GM18873 (cell line): Measurements from ENCODE around the gene CHMP4B.

ENCODE experiments used
- ATAC-seq: cut with Tn5 transposase; IDR thresholded peaks from one replicate; pipeline ENCODE4 v1.9.1; 2021; ENCODE audit warnings: mild to moderate bottlenecking, moderate library complexity, moderate number of reproducible peaks; ENCODE audit not compliant: unreplicated experiment, low FRiP score

CHMP4B gene

DNA sequence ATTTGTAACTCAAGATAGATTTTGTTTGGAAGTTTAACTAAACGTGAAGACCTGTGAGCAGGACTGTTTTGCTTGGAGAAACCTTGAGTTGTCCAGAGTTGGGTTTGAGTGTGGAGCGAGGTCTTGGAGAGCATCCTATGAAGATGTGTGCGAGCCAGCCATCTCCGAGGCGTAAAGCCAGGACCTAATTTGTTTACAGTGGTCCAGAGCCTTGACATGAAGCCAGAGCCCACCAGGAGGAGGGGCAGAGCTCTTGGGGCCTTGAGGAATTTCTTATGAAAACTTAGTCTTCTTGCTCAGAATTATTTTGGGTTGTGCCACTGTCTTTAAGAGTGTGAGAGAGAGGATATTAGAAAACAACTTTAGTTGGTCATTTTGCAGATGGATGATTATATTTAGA, 6.3 kb downstream of the CHMP4B start:
- no peak for ATAC-seq

DNA sequence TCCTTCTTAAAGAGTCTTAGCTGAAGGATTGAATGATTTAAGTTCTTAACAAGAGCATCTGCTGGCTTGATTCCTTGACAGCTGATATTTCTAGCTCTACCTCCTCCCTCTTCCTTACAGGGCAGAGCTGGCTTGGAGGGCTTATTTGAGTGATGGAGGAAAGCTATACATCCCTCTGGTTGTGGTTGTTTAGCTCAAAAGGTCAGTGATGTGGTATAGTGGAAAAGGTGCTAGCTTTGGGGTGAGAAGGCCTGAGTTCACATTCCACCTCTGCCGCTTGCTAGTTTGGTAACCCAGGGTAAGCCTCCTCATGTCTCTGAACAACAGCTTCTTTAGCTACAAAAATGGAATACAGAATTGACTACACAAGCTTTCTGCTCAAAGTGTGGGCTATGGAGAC, 8.3 kb downstream of the CHMP4B start:
- ATAC-seq: no peak

DNA sequence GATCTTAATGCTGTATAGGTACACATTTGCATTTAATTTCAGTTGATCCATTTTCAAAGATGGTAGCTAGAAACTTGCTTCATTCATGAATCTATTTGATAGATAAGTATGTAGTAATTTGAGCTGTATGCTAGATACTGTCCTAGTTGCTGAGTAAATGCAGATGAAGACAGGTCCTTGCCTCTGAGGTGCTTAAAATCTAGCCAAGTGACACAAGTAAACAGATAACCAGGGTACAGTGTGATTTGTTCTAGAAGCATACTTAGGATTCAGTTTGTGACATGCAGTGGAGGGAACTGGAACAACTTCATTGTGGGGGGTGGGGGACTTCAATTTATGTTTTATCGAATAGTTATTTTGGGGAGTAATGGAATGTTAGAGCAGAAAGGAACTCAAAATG, 9.2 kb downstream of the CHMP4B start:
- no peak for ATAC-seq

DNA sequence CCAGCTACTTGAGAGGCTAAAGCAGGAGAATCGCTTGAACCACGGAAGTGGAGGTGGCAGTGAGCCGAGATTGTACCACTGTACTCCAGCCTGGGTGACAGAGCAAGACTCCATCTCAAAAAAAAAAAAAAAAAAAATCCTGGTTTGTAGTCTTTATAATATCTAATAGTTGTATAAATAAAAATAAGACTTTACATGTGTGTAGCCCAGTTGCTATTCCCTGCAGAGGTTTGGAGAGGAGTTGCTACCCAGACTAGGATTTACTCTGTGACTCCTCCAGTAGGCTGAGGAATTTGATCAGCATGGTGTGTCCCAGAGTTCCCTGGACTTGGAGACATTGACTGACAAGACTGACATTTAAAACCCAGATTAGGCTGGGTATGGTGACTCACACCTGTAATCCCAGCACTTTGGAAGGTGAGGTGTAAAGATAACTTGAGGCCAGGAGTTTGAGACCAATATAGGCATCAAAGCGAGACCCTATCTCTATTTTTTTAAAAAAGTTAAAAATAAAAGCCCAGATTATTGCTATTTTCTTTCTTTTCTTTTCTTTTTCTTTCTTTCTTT, 10.2 kb downstream of the CHMP4B start:
- no peak for ATAC-seq

DNA sequence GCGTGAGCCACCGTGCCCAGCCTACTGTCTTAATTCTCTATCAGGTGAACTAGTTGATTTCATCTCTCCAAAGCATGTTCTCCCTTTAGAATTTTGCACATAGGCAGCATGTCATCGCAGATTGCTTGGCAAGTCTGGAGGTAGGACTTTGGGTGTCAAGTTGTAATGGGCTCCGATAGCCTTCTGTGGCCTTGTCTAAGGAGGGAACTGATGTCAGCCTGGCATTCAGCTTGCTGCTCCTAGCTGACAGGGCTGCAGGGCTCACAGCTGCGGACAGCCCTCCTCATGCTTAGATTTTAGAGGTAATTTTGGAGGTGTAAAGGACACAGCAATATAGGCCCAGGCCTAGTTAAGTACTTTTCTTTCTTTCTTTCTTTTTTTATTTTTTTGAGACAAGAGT, 11.3 kb downstream of the CHMP4B start:
- no peak for ATAC-seq

DNA sequence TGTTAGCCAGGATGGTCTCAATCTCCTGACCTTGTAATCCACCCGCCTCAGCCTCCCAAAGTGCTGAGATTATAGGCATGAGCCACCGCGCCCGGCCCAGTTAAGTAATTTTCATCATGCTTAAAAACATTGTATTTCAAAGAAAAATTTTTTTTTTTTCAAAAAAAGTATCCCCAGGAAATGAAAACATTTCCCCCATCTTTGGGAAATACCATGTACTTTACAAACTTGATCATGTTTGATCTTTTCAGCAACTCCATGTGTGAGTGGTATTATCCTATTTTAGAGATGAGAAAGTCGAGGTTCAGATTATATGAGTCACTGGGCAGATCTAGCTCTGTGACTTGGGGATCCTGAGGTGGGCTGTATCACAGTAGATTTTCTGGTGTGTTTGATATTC, 11.8 kb downstream of the CHMP4B start:
- ATAC-seq: no peak

DNA sequence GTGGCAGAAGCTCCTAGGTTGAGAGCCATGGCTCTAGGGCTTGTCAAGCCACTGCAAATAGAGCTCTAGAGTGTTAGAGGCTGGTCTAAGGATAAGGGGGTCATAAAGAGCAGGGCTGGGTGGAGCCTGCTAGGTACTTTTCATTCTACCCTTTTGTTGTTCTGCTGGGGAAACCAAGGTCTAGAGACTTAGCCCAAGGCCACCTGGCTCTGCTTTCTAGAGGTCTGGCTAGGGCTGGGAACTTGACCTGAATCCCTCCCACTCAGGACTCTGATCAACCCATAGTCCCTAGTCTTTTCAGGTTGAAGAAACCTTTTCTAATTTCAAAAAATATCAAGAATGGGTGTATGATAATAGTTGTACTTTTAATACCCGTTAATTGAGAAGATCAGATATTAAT, 13.7 kb downstream of the CHMP4B start:
- no peak for ATAC-seq

DNA sequence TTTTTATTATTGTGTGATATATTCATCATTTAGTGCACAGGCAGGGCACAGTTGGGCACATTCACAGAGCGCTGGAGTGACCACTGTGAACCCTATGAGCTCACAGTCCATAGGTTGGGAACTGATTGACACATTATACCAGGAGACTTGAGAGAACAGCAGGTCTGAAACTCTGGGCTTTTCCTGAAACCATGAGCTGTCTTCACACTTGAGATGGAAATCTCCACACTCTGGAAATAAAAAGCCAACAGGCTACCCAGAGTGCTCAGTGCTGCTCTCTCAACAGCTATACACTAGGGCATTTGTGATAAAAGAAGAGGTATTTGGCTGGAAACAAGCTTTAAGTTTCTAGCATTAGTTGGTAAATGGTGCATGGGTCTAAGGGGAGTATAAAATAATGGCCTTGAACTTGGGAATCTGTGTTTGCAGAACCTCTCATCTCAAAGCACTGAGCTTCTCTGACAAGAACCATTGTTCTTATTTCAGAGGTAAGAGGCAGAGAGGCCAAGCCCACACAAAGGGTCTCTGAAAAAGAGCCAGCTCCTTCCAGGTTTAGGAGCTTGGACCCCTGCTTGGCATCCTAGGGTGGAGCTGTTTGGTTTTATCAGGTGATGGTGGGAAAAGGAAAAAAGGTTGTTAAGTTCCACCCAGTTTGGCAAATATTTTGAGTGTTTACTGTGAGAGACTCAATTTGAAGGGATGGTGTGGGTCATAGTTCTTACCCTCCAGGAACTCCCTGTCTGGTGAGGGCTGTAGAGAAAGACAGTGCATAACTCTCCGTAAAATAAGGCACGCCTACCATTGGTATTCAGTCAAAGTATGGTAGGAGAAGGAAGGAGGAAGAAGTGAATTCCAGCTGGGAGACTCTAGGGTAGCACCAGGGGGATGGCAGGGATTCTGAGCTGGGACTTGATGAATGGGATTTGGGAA, 14.5 kb downstream of the CHMP4B start:
- ATAC-seq: no peak

DNA sequence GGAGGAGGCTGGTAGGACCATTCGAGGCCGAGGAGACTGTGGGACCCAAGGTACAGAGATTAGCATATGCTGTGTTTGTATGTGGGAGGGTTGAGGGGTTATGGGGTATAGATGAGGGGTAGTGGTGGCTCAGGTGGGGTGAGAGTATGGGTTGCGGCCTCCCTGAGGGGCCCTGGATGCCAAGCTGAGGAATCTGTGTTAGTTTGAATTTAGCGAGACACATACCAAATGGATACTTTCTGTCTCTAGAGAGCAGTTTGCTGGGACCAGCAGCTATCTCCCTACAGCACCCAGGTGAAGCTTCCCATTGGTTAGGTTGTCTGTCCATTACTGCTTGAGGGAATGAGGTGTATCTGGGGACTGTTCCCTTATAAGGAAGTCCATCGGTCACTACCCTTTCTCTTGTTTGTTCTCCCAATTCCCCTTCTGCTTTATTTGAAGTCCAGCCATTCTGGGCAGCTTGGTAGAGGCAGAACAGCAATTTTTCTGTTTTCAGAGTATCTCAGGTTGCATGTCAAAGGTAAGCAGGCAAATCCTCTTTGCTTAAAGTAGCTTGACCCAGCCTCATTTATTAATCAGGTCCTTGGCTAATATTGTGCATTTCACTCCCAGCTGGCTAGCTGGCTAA, 15.2 kb downstream of the CHMP4B start:
- no peak for ATAC-seq

DNA sequence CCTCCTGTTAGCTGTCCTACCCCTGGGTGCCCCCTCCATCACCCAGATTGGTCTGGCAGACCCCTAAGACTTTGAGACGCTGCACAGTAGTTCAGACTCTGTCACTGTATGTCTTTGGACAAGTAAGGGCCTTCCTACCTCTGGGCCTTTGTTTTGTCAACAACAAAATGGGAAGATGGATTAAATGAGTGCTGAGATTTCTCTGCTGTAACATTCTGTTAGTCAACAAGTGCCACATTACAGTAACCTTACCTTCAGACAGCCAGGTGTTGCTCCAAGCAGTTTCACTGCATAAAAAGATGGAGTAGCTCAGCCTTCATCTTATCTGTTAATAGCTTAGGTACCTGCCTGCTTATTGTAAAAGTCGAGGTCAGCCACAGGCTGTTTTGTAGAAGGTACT, 16.0 kb downstream of the CHMP4B start:
- no peak for ATAC-seq

DNA sequence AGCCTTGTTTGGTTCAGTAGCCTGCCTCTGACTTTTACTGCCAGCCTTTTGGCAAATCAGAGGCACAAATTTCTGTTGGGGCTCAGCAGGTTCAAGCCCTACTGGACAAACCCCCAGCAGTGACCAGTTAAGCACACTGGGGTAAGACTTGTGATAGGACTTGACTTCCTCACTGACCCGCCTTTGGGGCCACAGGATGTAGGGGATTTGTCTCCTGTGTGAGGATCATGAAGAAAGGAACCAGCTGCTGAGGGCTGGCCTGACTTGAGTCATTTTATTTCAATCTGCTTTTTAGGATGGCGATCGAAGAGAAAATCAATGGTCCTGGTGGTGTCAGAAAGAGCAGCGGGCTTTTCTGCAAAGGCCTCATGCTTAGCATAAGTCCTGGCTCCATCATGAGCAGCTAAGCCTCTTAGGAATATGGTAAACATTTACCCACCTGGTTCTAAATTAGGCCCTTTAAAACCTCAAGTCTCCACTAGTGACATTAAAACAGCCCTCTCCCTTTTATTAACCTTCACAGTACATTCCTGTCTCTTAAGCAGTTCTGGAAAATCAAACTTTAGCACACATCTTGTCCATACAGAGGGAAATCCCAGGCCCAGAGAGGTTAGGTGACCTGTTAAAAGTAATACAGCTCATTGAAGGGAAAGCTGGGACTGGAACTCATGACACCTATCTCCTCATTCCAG, 16.6 kb downstream of the CHMP4B start:
- ATAC-seq: no peak

DNA sequence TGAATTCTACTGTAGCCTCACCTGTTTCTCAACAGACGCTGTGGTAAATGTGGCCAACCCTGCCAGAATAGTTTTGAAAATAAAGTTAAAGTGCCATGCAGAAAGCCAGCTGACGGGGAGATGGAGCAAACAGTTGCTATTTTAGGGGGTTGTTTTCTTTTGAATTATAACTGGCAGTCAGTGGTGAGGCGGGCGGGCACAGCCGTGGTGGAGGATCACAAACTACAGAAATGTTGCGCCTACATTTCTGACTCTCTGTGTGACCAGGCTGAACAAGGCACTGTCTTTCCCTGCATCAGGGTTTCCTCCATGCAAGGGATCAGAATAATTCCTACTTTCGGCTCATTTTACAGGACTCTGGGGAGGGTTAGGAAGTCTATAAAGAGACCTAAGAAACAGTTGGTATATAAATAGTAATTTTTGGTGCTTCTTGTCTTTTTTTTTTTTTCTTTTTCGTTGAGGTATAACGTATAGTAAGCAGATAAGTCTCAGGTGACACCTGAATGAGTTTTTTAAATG, 17.2 kb downstream of the CHMP4B start:
- ATAC-seq: no peak

DNA sequence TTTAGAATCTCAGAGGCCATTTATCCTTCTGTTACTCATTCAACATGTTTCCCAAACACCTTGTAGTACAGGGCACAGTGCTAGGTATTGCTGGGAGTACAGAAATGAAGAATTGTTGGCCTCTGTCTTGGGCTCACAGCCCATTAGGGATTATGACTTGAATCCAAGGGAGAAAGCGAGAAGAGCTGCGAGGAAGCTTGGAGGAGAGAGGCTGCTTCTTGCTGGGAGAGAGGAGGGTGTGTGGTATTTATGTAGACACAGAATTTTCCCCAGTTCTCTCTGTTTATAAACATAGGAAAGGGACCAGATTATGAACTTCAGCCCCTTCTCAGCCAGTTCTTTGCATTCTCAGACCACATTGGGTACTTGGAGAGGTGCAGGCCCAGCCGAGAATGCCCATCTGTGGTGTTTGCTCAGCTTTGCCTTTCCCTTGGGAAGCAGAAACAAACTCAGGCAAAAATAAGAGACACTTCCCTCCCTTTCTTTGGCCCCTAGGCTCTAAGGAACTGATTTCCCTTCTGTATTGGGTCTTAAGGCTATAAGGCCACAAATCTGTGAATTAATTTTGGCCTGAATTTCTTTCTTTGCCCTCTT, 17.9 kb downstream of the CHMP4B start:
- ATAC-seq: no peak

DNA sequence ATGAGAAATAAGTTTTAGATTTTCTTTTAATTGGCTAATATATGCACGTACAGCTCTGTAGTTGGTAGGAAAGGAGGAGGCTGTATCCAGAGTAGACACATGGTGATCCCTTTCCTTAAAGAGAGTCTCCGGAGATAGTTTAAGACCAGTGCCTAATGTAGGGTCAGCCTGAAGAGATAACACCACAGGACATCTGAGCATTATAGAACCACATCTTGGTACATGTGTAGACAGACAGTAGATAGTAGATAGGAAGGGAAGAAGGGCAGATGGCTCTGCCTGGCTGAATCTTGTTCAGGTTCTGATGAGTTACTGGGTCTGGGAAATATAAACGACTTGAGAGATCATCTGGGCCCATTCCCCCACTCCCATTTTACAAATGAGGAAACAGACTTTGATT, 18.5 kb downstream of the CHMP4B start:
- ATAC-seq: no peak

DNA sequence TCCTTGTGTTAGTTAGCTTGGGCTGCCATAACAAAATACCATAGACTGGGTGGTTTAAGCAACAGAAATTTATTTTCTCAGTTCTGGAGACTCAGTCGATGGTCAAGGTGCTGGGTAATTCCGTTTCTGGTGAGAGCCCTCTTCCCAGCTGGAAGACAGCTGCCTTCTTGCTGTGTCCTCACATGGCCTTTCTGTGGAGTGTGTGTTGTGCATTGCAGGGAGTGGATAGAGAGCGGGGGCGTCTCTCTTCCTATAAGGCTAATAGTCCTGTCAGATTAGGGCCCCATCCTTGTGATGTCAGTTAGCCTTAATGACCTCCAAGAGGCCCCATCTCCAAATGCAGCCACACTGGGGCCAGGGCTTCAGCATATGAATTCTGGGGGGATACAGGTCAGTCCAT, 19.2 kb downstream of the CHMP4B start:
- ATAC-seq: no peak

DNA sequence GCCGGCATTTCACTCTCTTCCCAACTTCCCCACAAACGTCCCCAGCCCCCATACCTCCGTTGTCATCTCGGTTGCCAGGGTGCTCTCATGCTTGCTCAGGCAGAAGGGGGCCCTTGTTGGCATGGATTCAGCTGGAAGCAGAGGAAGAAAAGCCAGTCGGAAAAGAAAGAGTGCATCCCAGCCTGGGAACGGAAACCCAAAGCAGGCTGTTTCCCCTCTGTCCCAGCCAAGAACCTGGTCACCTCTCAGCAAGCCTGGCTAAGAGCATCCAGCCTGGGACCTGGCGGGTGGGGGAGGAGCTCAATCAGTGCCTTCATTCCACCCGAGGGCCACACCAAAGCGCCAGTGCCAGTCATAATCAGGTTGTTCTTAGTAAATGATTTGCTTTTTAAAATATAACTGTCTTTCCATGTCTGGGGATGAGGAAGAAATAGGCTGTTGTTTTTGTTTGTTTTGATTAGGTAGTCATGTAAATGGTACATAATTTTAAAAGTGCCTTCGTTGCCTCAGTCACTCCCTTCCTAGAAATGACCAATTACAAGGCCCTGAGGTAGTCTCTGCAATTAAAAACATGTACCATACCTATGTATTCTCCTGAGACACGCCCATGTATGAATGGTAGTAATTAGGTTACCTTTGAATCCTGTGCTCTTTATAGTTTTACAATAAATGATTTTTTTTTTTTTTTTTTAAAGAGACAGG, 21.1 kb downstream of the CHMP4B start:
- no peak for ATAC-seq

DNA sequence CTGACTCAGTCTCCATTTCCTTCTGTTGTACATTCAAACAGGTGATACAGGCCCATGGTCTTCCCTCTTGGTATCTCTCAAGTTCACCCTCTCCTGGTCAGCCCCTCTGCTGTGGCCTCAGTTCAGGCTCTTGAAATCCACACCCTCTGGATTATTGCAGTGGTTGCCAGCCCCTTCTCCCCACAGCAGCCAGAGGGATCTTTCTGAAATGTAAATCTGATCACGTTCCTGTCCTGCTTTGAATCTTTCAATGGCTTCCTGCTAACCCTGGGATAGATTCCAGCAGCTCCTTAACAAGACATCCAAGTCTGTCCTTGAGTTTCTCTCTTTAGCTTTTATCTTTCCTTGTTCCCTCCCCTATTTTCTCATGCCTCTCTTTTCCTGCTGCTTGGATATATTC, 22.2 kb downstream of the CHMP4B start:
- no peak for ATAC-seq

DNA sequence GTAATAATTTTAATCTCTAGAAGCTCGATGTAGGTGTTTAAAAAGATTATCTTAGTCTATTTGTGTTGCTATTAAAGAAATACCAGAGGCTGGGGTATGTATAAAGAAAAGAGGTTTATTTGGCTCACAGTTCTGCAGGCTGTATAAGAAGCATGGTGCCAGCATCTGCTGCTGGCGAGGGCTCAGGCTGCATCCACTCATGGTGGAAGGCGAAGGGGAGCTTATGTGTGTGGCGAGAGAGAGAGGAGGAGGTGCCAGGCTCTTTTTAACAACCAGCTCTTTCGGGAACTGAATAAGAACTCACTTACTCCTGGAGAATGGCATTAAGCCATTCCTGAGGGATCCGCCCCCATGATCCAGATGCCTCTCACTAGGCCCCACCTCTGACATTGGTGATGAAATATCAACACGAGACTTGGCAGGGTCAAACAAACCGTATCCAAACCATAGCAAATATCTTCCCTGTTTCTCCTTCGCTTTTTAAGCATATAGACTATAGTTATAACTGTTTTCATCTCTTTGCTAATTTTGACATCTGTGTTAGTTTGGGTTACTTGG, 24.5 kb downstream of the CHMP4B start:
- no peak for ATAC-seq

DNA sequence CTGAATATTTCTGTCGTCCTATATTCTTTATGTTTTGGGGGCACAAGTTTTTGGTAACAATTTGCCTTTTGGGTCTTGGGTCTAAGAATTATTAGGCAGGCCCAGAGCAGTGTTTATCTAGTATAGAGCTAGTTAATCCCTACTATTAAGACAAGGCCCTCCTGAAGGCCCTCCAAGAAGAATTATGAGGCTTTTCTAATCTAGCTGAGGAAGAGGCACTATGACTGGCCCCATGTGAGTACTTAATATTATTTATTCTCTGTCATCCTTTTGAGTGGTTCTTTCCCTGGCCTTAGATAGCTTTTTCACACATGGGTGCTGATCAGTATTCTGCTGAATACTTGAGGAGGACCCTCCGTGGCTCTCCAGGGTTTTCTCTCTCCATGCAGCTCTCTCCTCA, 25.1 kb downstream of the CHMP4B start:
- no peak for ATAC-seq
